GM12878 (cell line): ENCODE data around the gene ANKDD1A. TPM values are rescaled to one million over a fixed set of nuclear protein-coding genes. Genes with fewer than 3 reads are reported as not detected.

ENCODE experiments used
- ATAC-seq: fragments of 200-7000 bp; cut with Tn5 transposase; 3 replicates; pipeline ENCODE4 v1.9.1; 2020; ENCODE audit warnings: mild to moderate bottlenecking, moderate library complexity
- BruUV-seq: library from RNA; stranded (reverse); fragments of 400-500 nt; replicated peaks from 2 replicates; lab custom pipeline; 2021; lab: Mats Ljungman, UMichigan
- CTCF ChIA-PET: fragments of 300-600 bp; sonication (Branson Sonifier 250); formaldehyde crosslinking; extraction: SDS; loops from one replicate; lab custom pipeline; 2021; ENCODE audit warnings: inconsistent platforms; lab: Yijun Ruan, JAX
- POLR2A ChIA-PET: fragments of 350-600 bp; formaldehyde crosslinking; extraction: SDS; loops from one replicate; lab custom pipeline; 2021; ENCODE audit warnings: inconsistent platforms; lab: Charles Lee
- RAD21 ChIA-PET: fragments of 300-600 bp; sonication (Branson Sonifier 250); formaldehyde crosslinking; loops from one replicate; lab custom pipeline; 2023; ENCODE audit warnings: antibody characterized with exemption; ENCODE audit not compliant: unreplicated experiment; lab: Charles Lee
- SMC1A ChIA-PET: fragments of 300-600 bp; sonication (Branson Sonifier 250); formaldehyde crosslinking; loops from one replicate; lab custom pipeline; 2023; ENCODE audit not compliant: unreplicated experiment, uncharacterized antibody; lab: Charles Lee
- DNase-seq: peaks from one replicate; pipeline ENCODE4 v3.0.0-alpha.2; 2011; ENCODE audit warnings: low read depth, low spot score
- FAIRE-seq: peaks from 3 replicates; lab custom pipeline; 2011; peaks lifted over from hg19 to GRCh38; lab: Jason Lieb, UNC
- H2AFZ ChIP-seq: 2 replicates; pipeline ENCODE4 v1.6.0; 2011; ENCODE audit warnings: low read depth, low read length, control low read depth; ENCODE audit not compliant: control insufficient read depth
- H3K27ac ChIP-seq: 2 replicates; pipeline ENCODE4 v1.5.1; 2011; ENCODE audit warnings: control low read depth; ENCODE audit not compliant: control insufficient read depth, insufficient read depth
- H3K27me3 ChIP-seq, 2 experiments: replicated peaks in 1 of 2; 2 replicates each; pipeline versions ENCODE4 v1.6.0 to v1.6.1; 2011; ENCODE audit warnings: low read length in 1 of 2; ENCODE audit not compliant: control insufficient read depth in 2 of 2, insufficient read depth in 2 of 2
- H3K36me3 ChIP-seq, 2 experiments: 2 replicates each; pipeline ENCODE4 v1.5.1; 2011; ENCODE audit warnings: low read length in 1 of 2; ENCODE audit not compliant: control insufficient read depth in 2 of 2, insufficient read depth in 2 of 2
- H3K4me1 ChIP-seq: 2 replicates; pipeline ENCODE4 v1.6.1; 2011; ENCODE audit warnings: mild to moderate bottlenecking, low read length, moderate library complexity, mixed read lengths; ENCODE audit not compliant: control insufficient read depth, insufficient read depth
- H3K4me2 ChIP-seq: 2 replicates; pipeline ENCODE4 v1.6.0; 2011; ENCODE audit warnings: control low read depth; ENCODE audit not compliant: control insufficient read depth, insufficient read depth
- H3K4me3 ChIP-seq: fragments of 200-600 bp; sonication (generic); 2 replicates; pipeline ENCODE4 v1.5.1; 2016
- H3K79me2 ChIP-seq: 2 replicates; pipeline ENCODE4 v1.6.0; 2011; ENCODE audit warnings: low read length; ENCODE audit not compliant: control insufficient read depth, insufficient read depth
- H3K9ac ChIP-seq: 2 replicates; pipeline ENCODE4 v1.8.0; 2011; ENCODE audit warnings: low read length, control low read depth, mixed read lengths; ENCODE audit not compliant: control insufficient read depth, insufficient read depth
- H3K9me3 ChIP-seq: replicated peaks from 3 replicates; pipeline ENCODE4 v1.5.1; 2011; ENCODE audit warnings: mild to moderate bottlenecking, low read length; ENCODE audit not compliant: control insufficient read depth, insufficient read depth
- H4K20me1 ChIP-seq: 2 replicates; pipeline ENCODE4 v1.6.0; 2011; ENCODE audit not compliant: control insufficient read depth, insufficient read depth
- BRCA1 ChIP-seq: IDR thresholded peaks from 2 replicates; pipeline ENCODE4 v1.6.1; 2011; ENCODE audit warnings: low read depth, low read length, improper control_type of control experiment
- CBX3 ChIP-seq: fragments of 200-600 bp; sonication (generic); IDR thresholded peaks from 2 replicates; pipeline ENCODE4 v1.6.1; 2016; ENCODE audit warnings: low read depth, borderline replicate concordance
- EZH2 ChIP-seq: IDR thresholded peaks from 2 replicates; pipeline ENCODE4 v1.6.1; 2012; ENCODE audit warnings: low read depth, mild to moderate bottlenecking, control low read depth, inconsistent platforms, low read length, borderline replicate concordance; ENCODE audit not compliant: control insufficient read depth
- HCFC1 ChIP-seq: fragments of 150-350 bp; IDR thresholded peaks from 2 replicates; pipeline ENCODE4 v1.6.1; 2014; ENCODE audit warnings: low read length
- HDAC6 ChIP-seq: fragments of 200-600 bp; sonication (generic); IDR thresholded peaks from one replicate; pipeline ENCODE4 v1.8.0; 2017; ENCODE audit warnings: antibody characterized with exemption; ENCODE audit not compliant: unreplicated experiment
- IKZF1 ChIP-seq: fragments of 450-650 bp; conservative IDR thresholded peaks from 2 replicates; pipeline ENCODE4 v1.6.1; 2017; ENCODE audit warnings: antibody characterized with exemption, mild to moderate bottlenecking
- KDM1A ChIP-seq: fragments of 200-600 bp; sonication (generic); IDR thresholded peaks from 2 replicates; pipeline ENCODE4 v1.6.1; 2016; ENCODE audit warnings: borderline replicate concordance
- LARP7 ChIP-seq: fragments of 450-650 bp; IDR thresholded peaks from 2 replicates; pipeline ENCODE4 v1.6.1; 2017; ENCODE audit warnings: mild to moderate bottlenecking
- MEF2A ChIP-seq: IDR thresholded peaks from 2 replicates; pipeline ENCODE4 v1.6.1; 2011; ENCODE audit warnings: low read depth, mild to moderate bottlenecking, low read length, moderate library complexity; ENCODE audit not compliant: insufficient read depth
- MTA2 ChIP-seq: fragments of 450-650 bp; IDR thresholded peaks from 2 replicates; pipeline ENCODE4 v1.6.1; 2016; ENCODE audit warnings: low read depth, mild to moderate bottlenecking, moderate library complexity
- MYC ChIP-seq: IDR thresholded peaks from 2 replicates; pipeline ENCODE4 v1.6.1; 2011; ENCODE audit warnings: mild to moderate bottlenecking, low read length, moderate library complexity, inconsistent platforms; ENCODE audit not compliant: insufficient read depth, insufficient replicate concordance, insufficient read length, severe bottlenecking
- NR2F1 ChIP-seq: fragments of 450-650 bp; conservative IDR thresholded peaks from 2 replicates; pipeline ENCODE4 v1.6.1; 2017; ENCODE audit warnings: mild to moderate bottlenecking
- RB1 ChIP-seq: fragments of 450-650 bp; formaldehyde crosslinking; IDR thresholded peaks from 2 replicates; pipeline ENCODE4 v1.6.1; 2017; ENCODE audit warnings: mild to moderate bottlenecking, borderline replicate concordance
- RUNX3 ChIP-seq: IDR thresholded peaks from 2 replicates; pipeline ENCODE4 v1.6.1; 2012; ENCODE audit warnings: low read length, inconsistent platforms
- SUPT20H ChIP-seq: IDR thresholded peaks from 2 replicates; pipeline ENCODE4 v1.6.1; 2011; ENCODE audit warnings: low read depth, mild to moderate bottlenecking, low read length, moderate library complexity, borderline replicate concordance; ENCODE audit not compliant: control insufficient read depth
- TBL1XR1 ChIP-seq: IDR thresholded peaks from 2 replicates; pipeline ENCODE4 v1.6.1; 2012; ENCODE audit warnings: low read depth, low read length, improper control_type of control experiment
- WGBS: methylation state at CpG from one replicate; pipeline ENCODE4 v1.1.6; 2016; ENCODE audit warnings: low lambda C conversion rate; ENCODE audit not compliant: insufficient replicate concordance, insufficient coverage; ENCODE audit errors: missing lambda C conversion rate; 5-methylcytosine and 5-hydroxymethylcytosine counted together
- in situ Hi-C: fragments of 300-500 bp; cut with MboI; formaldehyde crosslinking; loops from 9 replicates; pipeline ENCODE4 v1.14.3; 2018; ENCODE audit warnings: mixed read lengths
- intact Hi-C: fragments of 100-400 bp; cut with micrococcal nuclease; formaldehyde crosslinking; loops from one replicate; pipeline ENCODE4 v1.14.2; 2022; ENCODE audit not compliant: unreplicated experiment
- polyA plus RNA-seq, 11 experiments: library from polyadenylated mRNA; depleted of rRNA in 4 of 11; unstranded in 6 of 11; stranded (reverse) in 5 of 11; fragments of >200 nt; fragmentation: Nextera tagmentation in 4 of 11; fragmentation: Illumina TruSeq in 1 of 11; extraction: Ambion mirVana in 4 of 11; extraction: Trizol in 1 of 11; gene quantifications; 1 replicate in 1 of 11; 2 replicates in 10 of 11; pipeline versions ENCODE4 v1.2.1 to v1.2.3, GENCODE V29; 2011 to 2016; ENCODE audit warnings: inconsistent platforms in 2 of 11, missing spikeins in 2 of 11, low read depth in 1 of 11
- total RNA-seq, 4 experiments: library from RNA; depleted of rRNA in 3 of 4; stranded (reverse); fragments of >200 nt in 3 of 4; fragmentation: Illumina TruSeq in 1 of 4; extraction: Trizol in 1 of 4; gene quantifications; 2 replicates each; pipeline versions ENCODE4 v1.2.1 to v1.2.3, GENCODE V29; 2013 to 2021
- TF ChIP-seq, protein P1 (sequence below): fragments of 450-650 bp; IDR thresholded peaks from 2 replicates; pipeline ENCODE4 v1.6.1; 2017; ENCODE audit warnings: low read depth, mild to moderate bottlenecking, moderate library complexity
- TF ChIP-seq, protein P2 (sequence below): IDR thresholded peaks from 2 replicates; pipeline ENCODE4 v1.6.1; 2012; ENCODE audit warnings: low read depth, low read length, improper control_type of control experiment
- TF ChIP-seq, protein P3 (sequence below): fragments of 450-650 bp; IDR thresholded peaks from 2 replicates; pipeline ENCODE4 v1.6.1; 2018; ENCODE audit warnings: borderline replicate concordance, mild to moderate bottlenecking; ENCODE audit not compliant: partially characterized antibody

ANKDD1A gene
- total and polyA plus RNA-seq, 10 of the 15 experiments (the other 5 are each of a cell fraction or from before 2014, with no cell fraction given), result 1.5 to 6.6 (median 4.1) TPM

DNA sequence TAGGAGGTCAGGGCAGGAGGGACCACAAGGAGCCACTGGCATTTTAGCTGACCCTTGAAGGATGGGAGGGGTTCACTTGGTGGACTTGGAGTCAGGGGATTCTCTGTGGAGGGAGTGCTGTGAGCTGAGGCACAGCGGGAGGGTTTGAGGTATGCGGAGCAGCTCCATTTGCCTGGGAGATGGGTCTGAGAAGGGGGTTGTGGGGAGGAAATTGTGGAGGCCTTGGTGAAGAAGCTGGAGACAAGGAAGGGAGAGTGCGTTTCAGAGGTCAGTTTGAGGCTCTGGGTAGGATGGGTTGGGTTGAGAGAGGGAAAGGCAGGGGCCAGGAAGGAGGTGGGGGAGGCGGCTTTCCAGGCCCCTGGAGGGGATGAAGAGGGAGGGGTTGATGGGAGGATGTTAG lies 49.7 kb upstream of the ANKDD1A start:
- H3K9ac ChIP-seq, result no peak overlapping the region
- H3K36me3 ChIP-seq, result peaks cover 37 to 56% of the 10 kb centered on the region in 2 experiments
- H3K79me2 ChIP-seq, result peaks cover 8% of the 10 kb centered on the region
- ChIA-PET CTCF (interaction anchor here (1.3 kb wide), 1 partner anchor 13 kb away, joined by 4 read pairs; no protein-coding TSS in a partner anchor), RAD21 (interaction anchor here (1.0 to 1.3 kb wide), 2 partner anchors 16 to 32 kb away, joined by 3 read pairs; no protein-coding TSS in a partner anchor), SMC1A (interaction anchor here (0.6 to 8.5 kb wide), 6 partner anchors 11 to 130 kb away, joined by 3 to 51 read pairs (median 5); no protein-coding TSS in a partner anchor), POLR2A (interaction anchor here (0.9 to 1.7 kb wide), 4 partner anchors 11 to 58 kb away, joined by 3 to 4 read pairs (median 3); no protein-coding TSS in a partner anchor)
- BruUV-seq, result no TSS peak
- no peak overlapping the region for H3K4me2 ChIP-seq
- intact Hi-C loops, result no loop called here
- H3K27ac ChIP-seq, result no peak overlapping the region
- no peak overlapping the region for H3K4me3 ChIP-seq
- DNase-seq, result no peak
- peaks cover 6% of the 10 kb centered on the region for H3K4me1 ChIP-seq
- peaks cover 3% of the 10 kb centered on the region for H4K20me1 ChIP-seq
- no peak for FAIRE-seq
- in situ Hi-C loops, result no loop called here
- H3K9me3 ChIP-seq, result no peaks in the 10 kb centered on the region
- H3K27me3 ChIP-seq, result no peaks in the 10 kb centered on the region
- H2AFZ ChIP-seq, result no peak overlapping the region
- WGBS, result 94% methylated on average over 4 of the region's 4 CpGs
- TF ChIP-seq, protein P1, sequence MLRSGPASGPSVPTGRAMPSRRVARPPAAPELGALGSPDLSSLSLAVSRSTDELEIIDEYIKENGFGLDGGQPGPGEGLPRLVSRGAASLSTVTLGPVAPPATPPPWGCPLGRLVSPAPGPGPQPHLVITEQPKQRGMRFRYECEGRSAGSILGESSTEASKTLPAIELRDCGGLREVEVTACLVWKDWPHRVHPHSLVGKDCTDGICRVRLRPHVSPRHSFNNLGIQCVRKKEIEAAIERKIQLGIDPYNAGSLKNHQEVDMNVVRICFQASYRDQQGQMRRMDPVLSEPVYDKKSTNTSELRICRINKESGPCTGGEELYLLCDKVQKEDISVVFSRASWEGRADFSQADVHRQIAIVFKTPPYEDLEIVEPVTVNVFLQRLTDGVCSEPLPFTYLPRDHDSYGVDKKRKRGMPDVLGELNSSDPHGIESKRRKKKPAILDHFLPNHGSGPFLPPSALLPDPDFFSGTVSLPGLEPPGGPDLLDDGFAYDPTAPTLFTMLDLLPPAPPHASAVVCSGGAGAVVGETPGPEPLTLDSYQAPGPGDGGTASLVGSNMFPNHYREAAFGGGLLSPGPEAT, result no peak
- TF ChIP-seq KDM1A (no peak), LARP7 (no peak), SUPT20H (no peak), NR2F1 (no peak), MEF2A (no peak), TBL1XR1 (no peak), HDAC6 (no peak), HCFC1 (no peak), MTA2 (no peak), BRCA1 (no peak), CBX3 (no peak), RB1 (no peak), MYC (no peak), EZH2 (no peak), RUNX3 (no peak), IKZF1 (no peak)
- TF ChIP-seq, protein P2, sequence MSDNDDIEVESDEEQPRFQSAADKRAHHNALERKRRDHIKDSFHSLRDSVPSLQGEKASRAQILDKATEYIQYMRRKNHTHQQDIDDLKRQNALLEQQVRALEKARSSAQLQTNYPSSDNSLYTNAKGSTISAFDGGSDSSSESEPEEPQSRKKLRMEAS, result no peak
- TF ChIP-seq, protein P3, sequence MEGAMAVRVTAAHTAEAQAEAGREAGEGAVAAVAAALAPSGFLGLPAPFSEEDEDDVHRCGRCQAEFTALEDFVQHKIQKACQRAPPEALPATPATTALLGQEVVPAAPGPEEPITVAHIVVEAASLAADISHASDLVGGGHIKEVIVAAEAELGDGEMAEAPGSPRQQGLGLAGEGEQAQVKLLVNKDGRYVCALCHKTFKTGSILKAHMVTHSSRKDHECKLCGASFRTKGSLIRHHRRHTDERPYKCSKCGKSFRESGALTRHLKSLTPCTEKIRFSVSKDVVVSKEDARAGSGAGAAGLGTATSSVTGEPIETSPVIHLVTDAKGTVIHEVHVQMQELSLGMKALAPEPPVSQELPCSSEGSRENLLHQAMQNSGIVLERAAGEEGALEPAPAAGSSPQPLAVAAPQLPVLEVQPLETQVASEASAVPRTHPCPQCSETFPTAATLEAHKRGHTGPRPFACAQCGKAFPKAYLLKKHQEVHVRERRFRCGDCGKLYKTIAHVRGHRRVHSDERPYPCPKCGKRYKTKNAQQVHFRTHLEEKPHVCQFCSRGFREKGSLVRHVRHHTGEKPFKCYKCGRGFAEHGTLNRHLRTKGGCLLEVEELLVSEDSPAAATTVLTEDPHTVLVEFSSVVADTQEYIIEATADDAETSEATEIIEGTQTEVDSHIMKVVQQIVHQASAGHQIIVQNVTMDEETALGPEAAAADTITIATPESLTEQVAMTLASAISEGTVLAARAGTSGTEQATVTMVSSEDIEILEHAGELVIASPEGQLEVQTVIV, result no peak
- ATAC-seq, result no peak
